Measurements from ENCODE around the gene SHMT2.

SHMT2 gene

DNA sequence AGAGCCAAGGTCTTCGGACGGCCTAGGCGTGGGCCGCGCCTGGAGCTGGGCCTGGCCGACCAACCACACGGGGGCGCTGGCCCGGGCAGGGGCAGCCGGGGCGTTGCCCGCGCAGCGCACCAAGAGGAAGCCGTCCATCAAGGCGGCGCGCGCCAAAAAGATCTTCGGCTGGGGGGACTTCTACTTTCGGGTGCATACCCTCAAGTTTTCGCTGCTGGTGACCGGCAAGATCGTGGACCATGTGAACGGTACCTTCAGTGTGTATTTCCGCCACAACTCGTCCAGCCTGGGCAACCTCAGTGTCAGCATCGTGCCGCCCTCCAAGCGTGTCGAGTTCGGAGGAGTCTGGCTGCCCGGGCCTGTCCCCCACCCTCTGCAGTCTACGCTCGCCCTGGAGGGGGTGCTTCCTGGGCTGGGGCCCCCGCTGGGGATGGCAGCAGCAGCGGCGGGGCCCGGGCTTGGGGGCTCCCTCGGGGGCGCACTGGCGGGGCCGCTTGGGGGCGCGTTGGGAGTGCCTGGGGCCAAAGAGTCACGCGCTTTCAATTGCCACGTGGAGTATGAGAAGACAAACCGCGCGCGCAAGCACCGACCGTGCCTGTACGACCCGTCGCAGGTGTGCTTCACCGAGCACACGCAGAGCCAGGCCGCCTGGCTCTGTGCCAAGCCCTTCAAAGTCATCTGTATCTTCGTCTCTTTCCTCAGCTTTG is 4.4 kb upstream of the SHMT2 start:
- Histone ChIP-seq H3K4me1 (ENCODE audit: insufficient read depth, insufficient read length) (peaks cover 24% of the 10 kb centered on the region), H3K36me3 (ENCODE audit: insufficient read depth, insufficient read length, low read length) (no peaks in the 10 kb centered on the region), H3K27me3 (ENCODE audit: insufficient read depth, insufficient read length) (peaks cover 76% of the 10 kb centered on the region), H3K4me3 (ENCODE audit: insufficient read length, low read depth) (no peak overlapping the region), H3K9me3 (ENCODE audit: insufficient read depth, low read length) (no peaks in the 10 kb centered on the region), H3K9ac (ENCODE audit: insufficient read length, low read depth) (no peak overlapping the region)
- TF ChIP-seq ZNF274 (IDR thresholded peaks at IDR 0.05; ENCODE audit: low read depth, low read length), result no peak
- TF ChIP-seq YY1 (IDR thresholded peaks at IDR 0.05; ENCODE audit: insufficient read depth, insufficient read length), result no peak
- no peak for TF ChIP-seq SUZ12 (IDR thresholded peaks at IDR 0.05; ENCODE audit: extremely low read depth, insufficient read depth, insufficient read length)
- no peak for DNase-seq (ENCODE audit: low read depth, low spot score)

DNA sequence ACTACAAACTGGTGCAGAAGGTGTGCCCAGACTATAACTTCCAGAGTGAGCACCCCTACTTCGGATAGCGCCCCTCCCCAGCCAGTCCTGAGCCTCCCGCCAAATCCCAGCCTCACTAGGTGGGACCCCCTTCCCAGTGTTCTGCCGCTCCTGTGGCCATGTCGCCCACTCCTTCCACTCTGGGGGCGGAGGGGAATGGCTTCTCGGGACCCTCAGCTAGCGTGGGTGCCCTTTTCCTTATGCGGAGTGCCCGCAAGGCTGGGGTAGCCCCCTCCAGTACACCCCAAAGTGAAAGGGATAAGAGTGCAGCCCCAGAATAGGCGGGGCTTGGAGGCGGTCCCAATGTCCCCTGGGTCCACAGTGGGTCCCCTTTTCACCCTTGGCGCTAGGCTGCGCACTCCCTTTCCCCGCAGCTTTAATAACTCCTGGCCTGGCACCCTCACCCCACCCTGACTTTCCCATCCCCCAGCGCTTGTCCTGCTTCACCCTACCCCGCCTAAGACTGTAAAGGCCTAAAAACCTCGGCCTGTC is 3.8 kb upstream of the SHMT2 start:
- Histone ChIP-seq H3K9me3 (ENCODE audit: insufficient read depth, low read length) (no peaks in the 10 kb centered on the region), H3K27me3 (ENCODE audit: insufficient read depth, insufficient read length) (peaks cover 70% of the 10 kb centered on the region), H3K36me3 (ENCODE audit: insufficient read depth, insufficient read length, low read length) (peaks cover 3% of the 10 kb centered on the region), H3K4me1 (ENCODE audit: insufficient read depth, insufficient read length) (peaks cover 26% of the 10 kb centered on the region), H3K4me3 (ENCODE audit: insufficient read length, low read depth) (no peak overlapping the region), H3K9ac (ENCODE audit: insufficient read length, low read depth) (no peak overlapping the region)
- no peak for DNase-seq (ENCODE audit: low read depth, low spot score)
- TF ChIP-seq YY1 (IDR thresholded peaks at IDR 0.05; ENCODE audit: insufficient read depth, insufficient read length), result no peak
- no peak for TF ChIP-seq SUZ12 (IDR thresholded peaks at IDR 0.05; ENCODE audit: extremely low read depth, insufficient read depth, insufficient read length)
- no peak for TF ChIP-seq ZNF274 (IDR thresholded peaks at IDR 0.05; ENCODE audit: low read depth, low read length)

DNA sequence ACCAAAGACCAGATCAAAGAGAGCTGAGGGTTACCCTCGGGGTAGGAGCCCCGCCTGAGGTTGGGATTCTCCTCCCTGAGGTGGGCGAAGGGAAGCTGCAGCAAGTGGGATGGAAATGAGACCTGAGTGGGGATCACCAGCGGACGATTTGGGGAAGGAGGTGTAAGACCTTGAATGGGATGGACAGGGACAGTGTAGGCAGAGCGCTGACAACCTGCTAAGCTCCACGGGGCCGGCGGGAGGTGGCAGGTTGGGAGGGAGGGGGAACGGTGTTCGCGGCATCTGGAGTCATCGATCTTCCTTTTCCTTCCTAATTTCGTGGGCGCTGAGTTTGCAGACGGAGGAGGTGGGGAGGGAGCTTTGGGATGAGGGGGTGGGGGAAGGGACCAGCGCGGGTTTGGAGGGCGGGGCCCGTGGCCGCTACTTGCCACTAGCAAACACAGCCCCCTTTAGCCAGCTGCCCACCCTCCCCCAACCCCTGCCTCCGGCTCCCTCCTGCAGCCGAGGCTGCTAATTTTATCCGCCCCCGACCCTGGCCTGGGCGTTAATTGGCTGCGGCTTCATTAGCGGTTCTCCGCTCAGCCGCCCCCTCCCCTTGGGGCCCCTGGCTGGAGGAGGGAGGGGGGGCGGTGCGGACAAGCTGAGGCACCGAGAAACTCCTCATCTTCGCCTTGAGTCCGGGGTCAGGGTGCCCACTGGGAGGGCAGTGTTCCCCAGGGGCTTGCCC is 2.8 kb upstream of the SHMT2 start:
- TF ChIP-seq ZNF274 (IDR thresholded peaks at IDR 0.05; ENCODE audit: low read depth, low read length) (no peak), SUZ12 (IDR thresholded peaks at IDR 0.05; ENCODE audit: extremely low read depth, insufficient read depth, insufficient read length) (no peak), YY1 (IDR thresholded peaks at IDR 0.05; ENCODE audit: insufficient read depth, insufficient read length) (no peak)
- Histone ChIP-seq H3K27me3 (ENCODE audit: insufficient read depth, insufficient read length) (peaks cover 60% of the 10 kb centered on the region), H3K4me3 (ENCODE audit: insufficient read length, low read depth) (peak overlapping the region; percentile 13), H3K4me1 (ENCODE audit: insufficient read depth, insufficient read length) (peaks cover 25% of the 10 kb centered on the region), H3K36me3 (ENCODE audit: insufficient read depth, insufficient read length, low read length) (peaks cover 13% of the 10 kb centered on the region), H3K9me3 (ENCODE audit: insufficient read depth, low read length) (no peaks in the 10 kb centered on the region), H3K9ac (ENCODE audit: insufficient read length, low read depth) (peak overlapping the region; percentile 51)
- DNase-seq (ENCODE audit: low read depth, low spot score), result no peak

DNA sequence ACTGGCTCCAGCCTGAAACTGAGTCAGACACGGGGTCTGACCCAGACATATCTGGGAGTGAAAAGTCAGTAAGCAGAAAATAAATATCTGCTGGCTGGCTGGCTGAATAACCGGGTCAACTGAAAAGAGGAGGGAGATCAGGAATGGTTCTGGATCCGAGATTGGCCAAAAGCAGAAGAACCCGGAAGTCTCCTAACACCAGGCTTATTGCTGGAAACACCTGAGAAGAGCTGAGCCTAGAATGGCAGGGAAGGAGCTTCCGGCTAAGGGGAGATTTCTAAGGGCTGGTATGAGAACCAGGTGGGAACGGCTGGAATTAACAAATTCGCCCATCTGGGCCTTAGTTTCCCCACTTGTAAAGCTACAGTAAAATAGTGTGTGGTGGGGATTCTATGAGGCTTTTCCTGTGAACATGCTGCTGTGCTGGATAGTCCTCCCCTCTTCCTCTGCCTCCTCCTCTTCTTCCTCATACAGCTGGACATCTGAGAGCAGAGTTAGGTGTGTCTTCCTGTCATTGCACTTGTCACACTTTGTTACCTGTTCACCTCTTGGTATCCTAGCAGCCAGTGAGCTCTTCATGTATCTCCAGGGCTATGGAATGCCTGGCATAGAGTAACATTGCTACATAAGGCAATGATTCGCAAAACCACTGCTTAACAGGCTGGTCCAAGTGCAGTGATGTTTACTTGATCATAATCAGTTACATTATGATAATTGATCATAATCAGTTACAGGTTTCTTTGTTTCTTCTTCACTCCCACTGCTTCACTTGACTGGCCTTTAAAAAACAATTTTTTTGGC is 2.0 kb upstream of the SHMT2 start:
- H3K4me3 ChIP-seq (ENCODE audit: insufficient read length, low read depth), result peak overlapping the region; percentile 13
- peaks cover 53% of the 10 kb centered on the region for H3K27me3 ChIP-seq (ENCODE audit: insufficient read depth, insufficient read length)
- H3K4me1 ChIP-seq (ENCODE audit: insufficient read depth, insufficient read length), result peaks cover 25% of the 10 kb centered on the region
- TF ChIP-seq YY1 (IDR thresholded peaks at IDR 0.05; ENCODE audit: insufficient read depth, insufficient read length), result no peak
- TF ChIP-seq ZNF274 (IDR thresholded peaks at IDR 0.05; ENCODE audit: low read depth, low read length), result no peak
- no peak for TF ChIP-seq SUZ12 (IDR thresholded peaks at IDR 0.05; ENCODE audit: extremely low read depth, insufficient read depth, insufficient read length)
- no peak for DNase-seq (ENCODE audit: low read depth, low spot score)
- no peaks in the 10 kb centered on the region for H3K9me3 ChIP-seq (ENCODE audit: insufficient read depth, low read length)
- peak overlapping the region; percentile 51 for H3K9ac ChIP-seq (ENCODE audit: insufficient read length, low read depth)
- peaks cover 21% of the 10 kb centered on the region for H3K36me3 ChIP-seq (ENCODE audit: insufficient read depth, insufficient read length, low read length)

DNA sequence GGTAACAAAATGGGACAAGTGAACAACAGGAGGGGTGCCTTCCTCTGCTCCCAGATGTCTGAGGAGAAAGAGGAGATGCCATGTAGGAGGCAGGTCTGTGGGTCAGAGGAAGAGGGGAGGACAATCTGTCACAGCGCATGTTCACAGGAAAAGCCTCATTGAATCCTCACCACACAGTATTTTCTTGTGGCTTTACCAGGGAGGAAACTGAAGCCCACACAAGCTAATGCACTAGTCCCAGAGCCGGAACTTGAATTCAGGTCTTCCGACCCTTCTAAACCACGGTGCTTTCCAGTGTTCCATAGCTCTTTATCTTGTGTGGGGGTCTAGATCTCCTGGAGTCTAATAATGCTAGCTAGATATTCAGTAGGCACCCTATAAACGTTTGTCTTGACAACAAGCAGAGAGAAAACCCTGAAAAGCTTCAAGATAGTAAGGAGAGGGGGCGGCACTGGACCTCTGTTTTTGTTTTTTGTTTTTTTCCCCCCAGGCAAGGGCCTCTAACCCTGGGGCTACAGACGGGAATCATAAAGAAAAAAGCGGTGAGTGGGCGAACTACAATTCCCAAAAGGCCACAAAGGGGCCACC is 371 bp upstream of the SHMT2 start:
- peak overlapping the region; percentile 79 for H3K4me3 ChIP-seq (ENCODE audit: insufficient read length, low read depth)
- H3K9ac ChIP-seq (ENCODE audit: insufficient read length, low read depth), result peak overlapping the region; percentile 57
- peaks cover 37% of the 10 kb centered on the region for H3K36me3 ChIP-seq (ENCODE audit: insufficient read depth, insufficient read length, low read length)

DNA sequence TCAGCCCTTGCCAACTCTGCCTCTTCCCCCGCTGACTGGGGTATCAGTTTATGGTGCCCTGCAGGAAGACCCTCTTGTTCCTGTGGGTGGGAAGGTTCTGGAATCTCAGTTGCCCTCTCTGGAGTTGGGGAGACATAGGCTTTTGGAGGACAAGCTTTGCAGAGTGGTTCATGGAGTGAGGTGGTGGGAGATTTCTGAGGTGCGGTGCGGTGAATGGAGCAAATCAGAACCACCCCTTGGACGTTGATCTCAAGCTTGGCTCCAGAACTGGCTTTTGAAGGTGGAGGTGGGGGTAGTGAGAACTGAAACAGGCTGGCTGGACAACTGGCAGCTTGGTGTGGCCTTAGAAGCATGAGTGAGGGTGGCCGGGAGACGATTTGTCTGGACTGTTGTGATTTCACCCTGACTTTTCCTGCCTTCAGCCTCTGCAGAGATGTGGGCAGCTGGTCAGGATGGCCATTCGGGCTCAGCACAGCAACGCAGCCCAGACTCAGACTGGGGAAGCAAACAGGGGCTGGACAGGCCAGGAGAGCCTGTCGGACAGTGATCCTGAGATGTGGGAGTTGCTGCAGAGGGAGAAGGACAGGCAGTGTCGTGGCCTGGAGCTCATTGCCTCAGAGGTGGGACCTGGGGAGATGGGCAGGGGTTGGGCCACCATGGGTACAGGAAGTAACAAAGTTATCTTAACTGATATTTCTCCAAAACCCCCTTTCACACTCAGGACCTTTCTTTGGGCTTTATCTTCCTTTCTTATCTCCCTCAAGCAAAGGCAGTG is 1.1 kb downstream of the SHMT2 start:
- H3K9me3 ChIP-seq (ENCODE audit: insufficient read depth, low read length), result no peaks in the 10 kb centered on the region
- H3K36me3 ChIP-seq (ENCODE audit: insufficient read depth, insufficient read length, low read length), result peaks cover 51% of the 10 kb centered on the region
- H3K4me1 ChIP-seq (ENCODE audit: insufficient read depth, insufficient read length), result peaks cover 23% of the 10 kb centered on the region
- peak overlapping the region; percentile 86 for H3K9ac ChIP-seq (ENCODE audit: insufficient read length, low read depth)
- DNase-seq (ENCODE audit: low read depth, low spot score), result no peak
- peaks cover 24% of the 10 kb centered on the region for H3K27me3 ChIP-seq (ENCODE audit: insufficient read depth, insufficient read length)
- H3K4me3 ChIP-seq (ENCODE audit: insufficient read length, low read depth), result peak overlapping the region; percentile 79
- TF ChIP-seq YY1 (IDR thresholded peaks at IDR 0.05; ENCODE audit: insufficient read depth, insufficient read length) (no peak), ZNF274 (IDR thresholded peaks at IDR 0.05; ENCODE audit: low read depth, low read length) (no peak), SUZ12 (IDR thresholded peaks at IDR 0.05; ENCODE audit: extremely low read depth, insufficient read depth, insufficient read length) (no peak)

More for the DNA sequence above, 371 bp upstream of the SHMT2 start:
- H3K9me3 ChIP-seq (ENCODE audit: insufficient read depth, low read length), result no peaks in the 10 kb centered on the region
- no peak for TF ChIP-seq SUZ12 (IDR thresholded peaks at IDR 0.05; ENCODE audit: extremely low read depth, insufficient read depth, insufficient read length)
- TF ChIP-seq YY1 (IDR thresholded peaks at IDR 0.05; ENCODE audit: insufficient read depth, insufficient read length), result no peak
- no peak for TF ChIP-seq ZNF274 (IDR thresholded peaks at IDR 0.05; ENCODE audit: low read depth, low read length)
- peaks cover 37% of the 10 kb centered on the region for H3K27me3 ChIP-seq (ENCODE audit: insufficient read depth, insufficient read length)
- peaks cover 21% of the 10 kb centered on the region for H3K4me1 ChIP-seq (ENCODE audit: insufficient read depth, insufficient read length)
- DNase-seq (ENCODE audit: low read depth, low spot score), result no peak

Measured in NT2/D1 (cell line).